HG03439 (cell line): ENCODE results near the gene RGS16.

Experiments
- ATAC-seq: cut with Tn5 transposase; IDR thresholded peaks from one replicate; pipeline ENCODE4 v1.9.1; 2021; ENCODE audit warnings: mild to moderate bottlenecking, moderate library complexity; ENCODE audit not compliant: unreplicated experiment

The RGS16 gene

DNA sequence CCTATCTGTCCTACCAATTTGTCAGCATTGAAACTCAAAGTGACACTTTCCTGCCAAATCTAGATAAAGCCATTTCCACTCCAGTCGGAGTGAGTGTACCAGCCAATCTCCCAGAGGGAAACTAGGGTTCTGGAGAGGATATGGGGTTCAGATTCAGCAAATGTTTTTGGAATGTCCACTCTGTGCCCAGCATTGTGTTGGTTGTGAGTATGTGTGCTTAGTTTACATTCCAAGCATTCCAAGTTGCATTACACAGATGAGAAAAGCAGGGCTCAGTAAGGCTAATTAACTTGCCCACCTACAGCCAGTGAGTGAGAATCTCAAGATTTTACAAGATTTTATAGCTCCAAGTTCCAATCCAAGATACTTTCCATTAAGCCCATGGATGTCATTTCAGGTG lies 26.4 kb upstream of the RGS16 start:
- ATAC-seq = no peak

- ATAC-seq = peak; percentile 48
These were observed 25.4 kb upstream of the RGS16 start for GRCh38 chr1:182629499-182630096.

- ATAC-seq = no peak
These were observed 24.9 kb upstream of the RGS16 start for GRCh38 chr1:182629080-182629479.

- no peak for ATAC-seq
These were observed 24.5 kb upstream of the RGS16 start for GRCh38 chr1:182628657-182629056.

GRCh38 chr1:182627622-182628021 lies 23.4 kb upstream of the RGS16 start:
- no peak for ATAC-seq

GRCh38 chr1:182626527-182626926 lies 22.3 kb upstream of the RGS16 start:
- ATAC-seq = no peak

- no peak for ATAC-seq
These were observed 21.7 kb upstream of the RGS16 start for GRCh38 chr1:182625719-182626504.

DNA sequence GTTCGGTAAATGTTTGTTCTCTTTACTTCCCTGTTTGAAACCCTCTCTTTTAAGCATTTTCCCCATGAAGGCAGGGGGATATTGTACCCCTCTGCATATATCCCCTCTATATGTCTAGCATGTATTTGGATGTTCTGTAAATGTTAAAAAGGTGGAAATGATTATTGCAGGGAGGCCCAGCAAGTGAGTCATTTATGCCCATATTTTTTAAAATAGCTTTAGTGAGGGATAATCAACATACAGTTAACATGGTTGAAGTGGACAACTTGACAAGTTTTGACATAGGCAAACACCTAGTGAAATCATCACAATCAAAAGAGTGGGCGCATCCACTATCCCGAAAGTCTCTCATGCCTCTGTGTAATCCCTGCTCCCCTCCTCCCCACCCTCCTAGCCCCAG lies 20.8 kb upstream of the RGS16 start:
- no peak for ATAC-seq

DNA sequence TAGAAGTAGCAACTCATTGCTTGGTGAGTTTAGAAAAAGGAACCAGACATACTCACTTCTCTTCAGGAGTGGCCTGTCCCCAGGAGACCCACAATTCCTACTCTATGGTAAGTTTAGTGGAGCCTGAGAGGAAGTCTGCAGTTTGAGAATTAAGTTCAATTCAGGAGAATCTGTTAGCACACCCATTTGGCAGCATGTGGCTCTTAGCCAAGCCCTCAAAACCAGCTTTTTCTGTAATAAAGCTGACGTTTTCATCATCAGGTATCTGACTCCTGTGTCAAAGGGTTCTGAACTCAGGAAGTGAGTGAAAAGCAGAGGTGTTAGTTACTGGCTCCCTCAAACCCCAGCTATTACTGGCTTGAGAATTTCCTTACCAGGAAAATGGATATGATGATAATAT lies 20.4 kb upstream of the RGS16 start:
- no peak for ATAC-seq

DNA sequence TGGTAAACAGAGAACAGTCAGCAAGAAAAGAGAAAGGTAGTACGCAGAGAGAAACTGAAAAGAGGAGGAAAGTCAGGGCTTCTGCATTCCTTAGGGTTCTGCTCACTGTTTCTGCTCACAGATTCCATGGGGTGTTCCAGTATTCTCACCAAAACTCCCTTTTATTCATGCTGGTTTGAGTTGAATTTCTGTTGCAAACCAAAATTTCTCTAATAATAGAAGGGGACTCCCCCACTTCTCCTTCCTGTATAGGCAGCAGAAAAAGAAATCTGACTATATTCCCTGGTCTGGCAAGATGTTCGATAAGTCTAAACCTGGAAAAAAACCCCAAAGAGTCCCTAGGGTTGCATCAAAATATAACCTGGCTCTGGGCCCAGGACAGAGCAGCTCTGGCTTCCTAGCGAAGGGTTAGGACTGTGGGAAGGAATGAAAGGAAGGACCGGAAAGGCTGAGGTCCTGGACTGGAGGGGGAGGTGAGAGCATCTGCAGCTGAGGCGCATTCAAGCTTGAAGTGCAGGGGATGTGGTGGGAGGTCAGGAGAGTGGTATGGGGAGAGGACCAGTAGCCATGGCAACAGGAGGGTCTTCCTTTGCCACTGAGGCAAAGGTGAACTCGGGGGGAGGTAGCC lies 18.8 kb upstream of the RGS16 start:
- ATAC-seq = no peak

DNA sequence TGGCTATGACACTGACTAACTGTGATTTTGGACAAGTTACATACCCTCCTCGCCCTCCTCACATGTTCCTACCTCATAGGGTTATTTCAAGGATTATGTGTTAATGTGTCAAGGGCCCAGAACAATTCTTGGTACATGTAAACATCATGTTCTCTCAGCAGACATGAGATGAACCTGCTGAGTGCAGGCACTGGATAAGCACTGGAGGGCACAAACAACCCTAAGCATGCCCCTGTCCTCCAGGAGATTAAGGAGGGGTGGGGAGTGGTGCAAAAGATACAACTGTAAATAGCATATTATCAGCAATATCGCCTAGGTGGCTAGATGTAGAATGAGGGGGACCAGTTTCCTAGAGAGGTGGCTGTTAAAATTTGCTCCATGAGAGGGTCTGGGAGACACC lies 17.7 kb upstream of the RGS16 start:
- no peak for ATAC-seq

DNA sequence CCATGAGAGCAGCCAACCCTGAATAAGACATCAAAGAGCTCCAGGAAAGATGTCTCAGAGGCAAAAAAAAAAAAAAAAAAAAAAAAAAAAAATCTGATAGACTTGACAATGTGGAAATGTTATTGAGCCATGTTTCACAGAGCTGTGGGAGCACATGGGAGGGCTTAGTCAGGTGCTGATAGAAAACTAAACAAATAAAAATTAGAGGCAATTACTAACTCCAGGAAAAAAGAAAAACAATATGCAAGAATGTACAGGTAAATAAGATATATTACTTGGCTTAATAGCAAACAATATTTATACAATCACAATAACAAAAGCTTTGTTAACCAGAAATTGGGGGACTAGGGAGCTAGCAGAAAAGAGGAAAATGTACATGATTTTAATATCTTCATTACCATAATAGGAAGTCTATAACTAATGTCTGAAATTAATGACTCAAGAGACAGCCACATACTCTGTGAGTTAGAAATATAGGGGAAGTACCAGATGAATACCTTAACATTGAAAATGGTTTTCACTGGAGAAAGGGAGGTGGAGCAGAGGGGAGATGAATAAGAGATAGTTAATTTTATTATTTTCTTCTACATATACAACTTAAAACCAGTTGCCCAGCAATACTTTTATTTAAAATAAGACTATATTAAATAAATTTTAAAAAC lies 16.9 kb upstream of the RGS16 start:
- no peak for ATAC-seq

- ATAC-seq = no peak
These were observed 13.7 kb upstream of the RGS16 start for GRCh38 chr1:182617734-182618351.

DNA sequence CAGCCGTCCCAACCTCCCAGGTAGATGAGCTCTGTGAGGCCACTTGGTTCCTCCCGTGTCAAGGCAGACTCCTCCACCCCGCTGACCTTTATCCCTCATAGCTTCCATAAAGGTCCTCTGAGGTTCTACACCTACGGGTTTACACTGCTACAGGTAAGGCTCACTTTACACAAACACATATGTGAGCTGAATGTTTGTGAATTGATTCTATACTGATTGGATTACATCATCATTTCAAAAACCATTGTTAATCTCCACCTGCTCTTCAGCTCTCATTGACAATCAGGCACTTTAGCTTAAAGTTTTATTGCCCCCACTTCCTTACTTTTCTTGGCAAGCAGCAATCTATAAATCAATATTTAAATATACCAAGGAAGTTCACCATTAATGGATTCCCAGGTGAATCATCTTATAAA lies 12.8 kb upstream of the RGS16 start:
- ATAC-seq = no peak

DNA sequence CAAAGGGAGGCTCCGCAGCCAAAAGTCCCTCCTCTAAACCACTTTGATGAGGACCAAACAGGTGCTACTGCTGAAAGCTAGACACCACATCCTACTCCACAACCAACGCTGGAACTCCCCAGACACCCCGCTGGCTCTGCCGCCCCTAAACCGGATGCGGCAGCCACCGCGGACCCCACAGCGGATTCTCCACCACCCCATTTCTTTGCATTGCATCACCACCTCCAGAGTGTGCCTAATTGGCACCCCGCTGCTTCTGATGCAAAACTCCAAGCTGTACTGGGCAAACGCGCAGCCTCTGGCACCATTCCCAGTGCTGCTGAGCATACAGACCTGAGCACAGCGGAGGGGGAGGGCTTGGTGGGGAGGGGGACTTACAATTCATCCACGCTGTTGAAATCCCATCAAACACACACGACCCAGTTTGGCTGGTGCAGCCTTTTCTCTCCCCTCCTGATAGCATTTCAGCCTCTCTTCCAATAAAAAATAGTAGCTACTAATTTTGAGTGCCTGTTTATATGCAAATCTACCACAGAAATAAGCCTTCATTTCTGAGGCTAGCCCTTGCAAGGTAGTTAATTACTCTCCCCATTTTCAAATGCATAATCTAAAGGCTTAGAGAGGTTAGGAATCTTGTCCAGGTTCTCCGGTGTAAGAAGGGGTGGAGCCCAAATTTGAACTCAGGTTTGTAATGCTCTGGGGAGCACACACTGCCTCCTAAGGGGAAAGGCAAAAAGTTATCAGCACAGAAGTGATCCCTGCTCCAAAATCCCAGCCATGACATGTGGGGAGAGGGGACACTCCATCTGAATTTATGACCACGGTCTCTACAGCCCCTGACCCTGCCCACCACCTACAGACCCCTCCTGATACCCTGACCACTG lies 12.2 kb upstream of the RGS16 start:
- ATAC-seq = peak; percentile 57

- ATAC-seq = peak; percentile 18
These were observed 11.4 kb upstream of the RGS16 start for GRCh38 chr1:182615468-182616129.

DNA sequence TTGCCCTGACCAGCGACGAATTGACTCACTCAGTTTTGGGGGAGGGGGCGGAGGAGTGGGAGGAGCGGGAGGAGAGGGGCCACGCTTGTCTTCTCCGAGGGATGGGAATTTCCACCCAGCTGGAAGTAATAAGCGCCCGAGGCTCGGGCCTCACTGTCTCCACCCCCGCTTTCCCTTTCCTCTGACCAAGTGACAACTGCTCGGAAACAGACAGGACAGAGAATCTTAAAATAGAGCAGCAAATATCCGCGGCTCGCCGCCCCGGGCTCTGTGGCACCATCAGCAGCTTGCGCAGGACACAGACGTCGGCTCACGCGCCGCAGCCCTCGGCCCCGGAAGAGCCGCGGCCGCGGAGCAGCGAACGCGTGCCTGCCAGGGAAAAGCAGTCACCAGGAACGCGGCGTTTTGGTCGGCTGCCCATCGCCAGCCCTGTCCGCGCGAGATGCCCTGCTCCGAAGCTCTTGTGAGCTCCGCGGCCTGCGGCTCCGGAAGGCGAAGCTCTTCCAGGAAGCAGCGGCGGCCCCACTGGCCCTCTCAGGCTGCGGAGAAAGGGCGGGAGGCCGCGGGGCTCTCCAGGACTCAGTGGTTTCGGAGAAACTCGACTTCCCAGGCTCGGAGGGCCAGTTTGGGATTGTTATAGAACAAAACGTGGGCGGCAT lies 10.7 kb upstream of the RGS16 start:
- peak; percentile 42 for ATAC-seq

DNA sequence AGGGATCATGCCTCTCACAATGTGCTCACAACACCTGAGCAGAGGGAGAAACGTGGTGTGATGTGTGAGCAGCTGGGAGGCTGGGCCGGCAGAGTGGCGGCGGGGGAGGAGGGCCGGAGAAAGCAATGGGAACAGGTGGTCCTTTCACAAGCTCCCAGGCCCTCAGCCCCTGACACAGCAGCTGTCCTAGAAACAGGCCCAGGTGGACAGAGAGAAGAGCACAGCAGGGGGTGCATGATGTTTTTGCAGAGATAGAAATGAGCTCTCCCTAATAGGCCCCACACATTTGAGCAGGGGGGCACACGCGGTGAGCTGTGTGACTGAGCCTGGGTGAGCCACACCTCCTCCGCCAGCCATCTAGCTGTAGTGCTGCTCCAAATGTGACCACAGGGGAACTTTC lies 7.6 kb upstream of the RGS16 start:
- no peak for ATAC-seq

DNA sequence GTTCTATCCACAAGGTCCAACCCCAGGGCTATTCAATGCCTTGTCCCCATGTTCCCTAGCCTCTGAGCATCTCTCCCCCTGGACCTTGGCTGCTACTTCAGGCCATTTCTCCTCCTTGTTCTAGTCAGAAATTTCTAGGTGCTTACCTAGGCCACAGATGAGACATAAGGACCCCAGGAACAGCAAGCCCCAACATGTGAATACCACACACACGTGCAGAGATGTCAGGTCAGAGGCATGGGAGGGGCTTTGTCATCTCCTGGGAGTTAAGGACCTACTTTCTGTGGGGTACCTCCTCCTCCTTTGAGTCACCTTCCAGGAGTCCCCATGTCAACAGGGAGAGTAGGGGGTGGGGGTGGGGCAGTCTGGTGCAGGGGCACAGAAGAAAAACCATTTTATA lies 7.1 kb upstream of the RGS16 start:
- ATAC-seq = no peak
